ENCODE data around the gene CTRB1.

Gene CTRB1

GRCh38 chr16:75225678-75226515, 7.1 kb downstream of the CTRB1 start:
- DNase-seq (ENCODE audit: low spot score) = no peak

DNA sequence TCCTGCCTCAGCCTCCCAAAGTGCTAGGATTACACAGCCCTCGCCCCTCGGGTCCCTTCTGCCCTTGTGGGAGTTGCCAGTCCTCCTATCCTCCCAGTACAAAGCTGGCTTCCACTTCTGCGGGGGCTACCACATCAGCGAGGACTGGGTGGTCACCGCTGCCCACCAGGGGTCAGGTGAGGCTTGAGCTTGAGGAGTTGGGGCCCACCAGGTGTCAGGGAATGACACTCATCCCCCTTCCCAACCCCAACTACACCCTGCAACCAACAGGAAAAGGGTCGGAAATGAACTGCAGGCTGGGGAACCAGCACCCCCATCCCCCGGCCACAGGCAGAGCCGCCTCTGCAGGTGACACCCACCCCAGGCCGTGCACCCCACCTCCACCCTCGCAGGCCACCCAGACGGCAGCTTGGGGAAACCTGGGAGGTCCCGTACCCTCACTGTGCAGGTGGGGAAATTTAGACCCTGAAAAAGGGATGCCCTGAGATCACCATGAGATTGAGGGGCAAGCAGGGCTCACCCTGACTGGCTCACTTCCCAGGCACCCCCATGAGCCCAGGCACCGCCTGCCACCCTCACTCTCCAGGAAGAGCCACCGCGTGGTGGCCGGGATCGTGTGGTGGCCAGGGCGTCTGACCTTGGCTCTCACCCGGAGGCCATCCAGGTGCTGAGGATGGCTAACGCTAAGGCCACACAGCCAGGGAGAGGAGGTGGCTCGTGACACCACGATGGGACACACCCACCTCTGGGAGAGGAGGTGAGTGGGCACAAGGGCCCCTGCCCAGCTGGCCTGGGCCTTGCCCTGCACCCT, 8.0 kb downstream of the CTRB1 start:
- no peak for DNase-seq (ENCODE audit: low spot score)

- DNase-seq (ENCODE audit: low spot score) = no peak
These were observed 8.8 kb downstream of the CTRB1 start for GRCh38 chr16:75227361-75228142.

- no peak for DNase-seq (ENCODE audit: low spot score)
These were observed 9.6 kb downstream of the CTRB1 start for GRCh38 chr16:75228143-75228976.

GRCh38 chr16:75229172-75230031, 10.6 kb downstream of the CTRB1 start:
- DNase-seq (ENCODE audit: low spot score) = no peak

DNA sequence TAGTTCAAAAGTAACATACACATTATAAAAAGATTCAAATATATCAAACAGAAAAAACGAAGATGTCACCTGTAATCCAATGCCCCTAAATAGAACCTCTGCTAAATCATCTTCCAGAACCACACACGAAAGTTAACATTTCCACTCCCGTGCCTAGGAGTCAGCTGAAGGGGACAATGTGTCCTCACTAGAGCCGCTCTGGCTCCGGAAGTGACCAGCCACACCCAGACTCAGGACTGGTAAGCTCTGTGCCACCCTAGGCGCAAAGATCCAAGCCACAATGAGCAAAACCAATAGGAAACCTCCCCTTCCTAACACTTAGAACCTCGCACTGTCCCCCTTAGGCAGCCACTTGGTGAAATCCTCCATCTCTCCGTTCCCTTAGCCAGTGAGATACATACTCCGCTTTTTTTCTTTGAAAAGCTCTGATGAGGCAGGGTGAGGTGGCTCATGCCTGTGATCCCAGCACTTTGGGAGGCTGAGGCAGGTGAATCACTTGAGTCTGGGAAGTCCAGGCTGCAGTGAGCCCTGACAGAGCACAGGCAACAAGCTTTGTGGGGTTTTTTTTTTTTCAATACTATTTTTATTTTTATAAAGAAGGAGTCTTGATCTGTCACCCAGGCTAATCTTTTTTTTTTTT, 11.8 kb downstream of the CTRB1 start:
- DNase-seq (ENCODE audit: low spot score) = no peak

DNA sequence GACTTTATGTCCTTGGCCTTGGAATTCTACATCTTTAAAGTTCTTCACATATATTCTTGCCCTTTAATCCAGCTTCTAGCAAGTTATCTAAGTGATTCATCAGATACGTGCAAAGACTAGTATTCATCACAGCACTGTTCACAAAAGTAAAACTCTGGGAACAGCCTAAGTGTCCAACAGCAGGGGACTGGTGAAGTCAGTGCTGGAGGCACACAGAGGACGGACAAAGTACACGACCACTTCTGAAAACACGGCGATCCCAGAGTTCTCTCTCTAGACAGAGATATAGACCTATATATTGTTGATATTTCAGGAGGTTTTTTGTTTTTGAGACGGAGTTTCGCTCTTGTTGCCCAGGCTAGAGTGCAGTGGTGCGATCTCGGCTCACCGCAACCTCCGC, 12.8 kb downstream of the CTRB1 start:
- no peak for DNase-seq (ENCODE audit: low spot score)

GRCh38 chr16:75233611-75233938, 14.8 kb downstream of the CTRB1 start:
- DNase-seq (ENCODE audit: low spot score) = no peak

- no peak for DNase-seq (ENCODE audit: low spot score)
These were observed 16.3 kb downstream of the CTRB1 start for GRCh38 chr16:75234856-75235696.

- no peak for DNase-seq (ENCODE audit: low spot score)
These were observed 17.0 kb downstream of the CTRB1 start for GRCh38 chr16:75235721-75236193.

DNA sequence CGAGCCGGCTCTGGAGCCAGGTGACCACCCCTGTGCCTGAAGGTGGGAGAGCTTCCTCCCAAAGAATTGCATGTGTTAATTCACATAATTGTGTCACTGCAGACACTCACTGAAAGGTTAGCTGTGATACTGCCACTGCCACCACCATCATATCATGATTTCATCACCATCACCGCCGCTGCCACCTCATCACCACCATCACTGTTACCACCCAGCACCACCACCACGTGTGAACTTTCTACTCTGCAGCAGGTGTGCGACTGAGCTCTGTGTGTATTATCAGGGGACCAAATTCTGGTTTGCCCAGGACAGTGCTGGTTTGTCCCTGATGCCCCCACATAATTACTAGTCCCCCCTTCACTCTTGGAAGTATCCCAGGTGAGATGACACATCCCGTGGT, 17.4 kb downstream of the CTRB1 start:
- no peak for DNase-seq (ENCODE audit: low spot score)

- no peak for DNase-seq (ENCODE audit: low spot score)
These were observed 18.1 kb downstream of the CTRB1 start for GRCh38 chr16:75236736-75237397.

- DNase-seq (ENCODE audit: low spot score) = no peak
These were observed 18.8 kb downstream of the CTRB1 start for GRCh38 chr16:75237398-75238131.

DNA sequence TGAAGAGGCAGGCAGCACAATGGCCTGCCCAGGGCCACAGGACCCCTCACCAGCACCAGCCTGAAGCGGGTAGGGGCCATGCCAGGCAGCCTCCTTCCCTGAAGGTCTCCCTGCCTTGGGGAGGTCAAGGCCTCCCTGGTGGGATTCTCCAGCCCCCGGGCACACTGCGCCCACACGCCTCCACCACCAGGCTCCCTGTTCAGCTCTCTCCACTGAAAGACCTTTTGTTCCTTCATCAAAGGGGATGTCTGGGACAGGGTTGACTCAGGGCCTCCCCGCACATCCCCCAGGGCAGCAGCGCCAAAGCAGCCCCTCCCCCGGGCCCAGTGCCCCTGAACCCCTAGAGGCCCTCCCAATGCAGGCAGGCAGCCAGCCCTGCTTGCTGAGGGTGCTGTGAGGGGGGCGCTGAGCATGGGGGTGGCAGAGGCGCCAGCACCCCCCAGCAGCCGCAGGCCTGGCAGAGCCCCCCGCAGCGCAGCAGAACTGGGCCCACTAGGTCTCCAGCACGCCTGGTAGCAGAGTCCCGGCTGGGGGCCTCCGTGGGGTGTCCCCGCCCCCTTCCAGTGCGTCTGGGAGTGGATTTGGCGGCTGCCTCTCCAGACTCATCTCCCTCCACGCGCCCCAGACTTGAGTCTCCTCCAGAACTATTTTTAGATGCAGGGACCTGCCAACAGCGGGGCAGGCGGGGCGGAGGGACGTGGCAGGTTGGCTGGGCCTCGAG, 19.5 kb downstream of the CTRB1 start:
- DNase-seq (ENCODE audit: low spot score) = no peak

- DNase-seq (ENCODE audit: low spot score) = no peak
These were observed 20.2 kb downstream of the CTRB1 start for GRCh38 chr16:75238853-75239541.

DNA sequence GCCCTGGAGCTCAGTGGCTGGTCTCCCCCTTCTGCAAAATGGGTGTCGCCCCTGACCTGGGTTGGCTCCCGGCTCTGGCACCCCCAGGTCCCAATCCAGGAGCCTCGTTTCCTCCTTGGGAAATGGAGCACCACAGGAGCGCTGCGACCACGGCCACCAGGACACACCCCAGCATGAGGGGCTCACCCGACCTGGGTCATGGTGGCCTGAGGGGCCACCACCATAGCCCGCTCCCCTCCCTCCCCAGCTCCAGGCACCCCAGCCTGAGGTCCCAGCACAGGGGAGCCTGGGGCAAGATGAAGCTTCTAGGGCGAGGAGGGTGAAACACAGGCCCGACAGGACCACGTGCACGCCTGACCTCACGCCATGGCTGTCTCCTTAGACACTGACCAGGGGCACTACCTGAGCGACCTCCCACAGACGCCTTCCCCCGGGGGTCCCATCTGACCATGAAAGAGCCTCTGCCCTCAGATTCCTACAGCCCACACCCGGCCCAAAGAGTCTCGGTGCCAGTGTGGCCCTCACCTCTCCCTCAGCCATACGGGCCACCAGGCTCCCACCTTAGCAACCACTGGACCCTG, 20.8 kb downstream of the CTRB1 start:
- no peak for DNase-seq (ENCODE audit: low spot score)
